22Rv1 (cell line): ENCODE measurements around the gene USP11.

Source experiments
- H3K27ac ChIP-seq: fragments of 450-650 bp; 2 replicates; pipeline ENCODE4 v1.5.1; 2017
- CTCF ChIP-seq: fragments of 450-650 bp; IDR thresholded peaks from 2 replicates; pipeline ENCODE4 v1.5.1; 2017; ENCODE audit warnings: mild to moderate bottlenecking
- ZFX ChIP-seq: fragments of 450-650 bp; IDR thresholded peaks from 2 replicates; pipeline ENCODE4 v1.6.1; 2017; ENCODE audit warnings: antibody characterized with exemption, borderline replicate concordance

The USP11 gene

GRCh38 chrX:47190445-47191269, 42.2 kb upstream of the USP11 start:
- TF ChIP-seq ZFX, result no peak
- TF ChIP-seq CTCF, result no peak
- H3K27ac ChIP-seq, result peak overlapping the region; percentile 73

- peak overlapping the region; percentile 73 for H3K27ac ChIP-seq
- TF ChIP-seq ZFX, result no peak
- TF ChIP-seq CTCF, result no peak
Observed at GRCh38 chrX:47191331-47191730, 41.5 kb upstream of the USP11 start.

GRCh38 chrX:47191806-47192401, 40.9 kb upstream of the USP11 start:
- H3K27ac ChIP-seq, result peak overlapping the region; percentile 73
- TF ChIP-seq CTCF (no peak), ZFX (no peak)

- peak; percentile 61 for TF ChIP-seq CTCF
- no peak for TF ChIP-seq ZFX
- H3K27ac ChIP-seq, result peak within 1 kb of the TSS; percentile 76
Observed at GRCh38 chrX:47193475-47194193, 39.2 kb upstream of the USP11 start, which contains the start of gene UBA1. TSS of gene UBA1 (plus strand) at chrX:47193829. CDS start at chrX:47198803, 4,974 bp downstream.

- H3K27ac ChIP-seq, result peak overlapping the region; percentile 76
- TF ChIP-seq CTCF, result no peak
- no peak for TF ChIP-seq ZFX
Observed at GRCh38 chrX:47194194-47194787, 38.5 kb upstream of the USP11 start.

- TF ChIP-seq CTCF (no peak), ZFX (no peak)
- no peak overlapping the region for H3K27ac ChIP-seq
Observed at GRCh38 chrX:47196098-47196497, 36.7 kb upstream of the USP11 start.
